ENCODE measurements around the gene CPLANE2. TPM values are rescaled to one million over a fixed set of nuclear protein-coding genes. Genes with fewer than 3 reads are reported as not detected.

Gene CPLANE2
- total RNA-seq, 2 experiments from 2014 or later: 6.4 to 6.8 TPM

- CTCF ChIA-PET: no interaction called here
- H3K27ac Mint-ChIP-seq: no peak overlapping the region
- H3K36me3 Mint-ChIP-seq (ENCODE audit: low read depth): peaks cover 2% of the 10 kb centered on the region
- H3K27me3 Mint-ChIP-seq: peaks cover 6% of the 10 kb centered on the region
- DNase-seq: no peak
- H3K4me1 Mint-ChIP-seq: peaks cover 11% of the 10 kb centered on the region
- H3K9me3 Mint-ChIP-seq: no peaks in the 10 kb centered on the region
- peak overlapping the region; percentile 7 for H3K4me3 Mint-ChIP-seq
- POLR2A ChIA-PET: no interaction called here
Measured at GRCh38 chr1:16208270-16208987, 28.6 kb downstream of the CPLANE2 start.

- H3K9me3 Mint-ChIP-seq: no peaks in the 10 kb centered on the region
- H3K27me3 Mint-ChIP-seq: no peaks in the 10 kb centered on the region
- H3K4me1 Mint-ChIP-seq: peaks cover 11% of the 10 kb centered on the region
- peaks cover 2% of the 10 kb centered on the region for H3K36me3 Mint-ChIP-seq (ENCODE audit: low read depth)
- POLR2A ChIA-PET: interaction anchor here (1.4 kb wide), 1 partner anchor 9 kb away, joined by 8 read pairs; no protein-coding TSS in a partner anchor
- CTCF ChIA-PET: interaction anchor here (0.9 to 2.3 kb wide), 3 partner anchors 9 to 134 kb away, joined by 3 to 11 read pairs (median 4); partner anchors contain the start of gene FAM131C
- no peak for DNase-seq
- peak overlapping the region; percentile 99 for H3K27ac Mint-ChIP-seq
- H3K4me3 Mint-ChIP-seq: peak overlapping the region; percentile 89
Measured at GRCh38 chr1:16207318-16208269, 29.4 kb downstream of the CPLANE2 start.

- ChIA-PET POLR2A (interaction anchor here (1.4 kb wide), 1 partner anchor 10 kb away, joined by 8 read pairs; no protein-coding TSS in a partner anchor), CTCF (interaction anchor here (0.9 to 2.3 kb wide), 3 partner anchors 10 to 134 kb away, joined by 3 to 11 read pairs (median 4); partner anchors contain the start of gene FAM131C)
- DNase-seq: peak; percentile 95
- no peaks in the 10 kb centered on the region for H3K27me3 Mint-ChIP-seq
- H3K4me1 Mint-ChIP-seq: peaks cover 11% of the 10 kb centered on the region
- peak overlapping the region; percentile 99 for H3K27ac Mint-ChIP-seq
- peaks cover 2% of the 10 kb centered on the region for H3K36me3 Mint-ChIP-seq (ENCODE audit: low read depth)
- peak overlapping the region; percentile 89 for H3K4me3 Mint-ChIP-seq
- H3K9me3 Mint-ChIP-seq: no peaks in the 10 kb centered on the region
Measured at GRCh38 chr1:16206547-16207317, 30.3 kb downstream of the CPLANE2 start.

GRCh38 chr1:16205891-16206546 is 31.0 kb downstream of the CPLANE2 start:
- Mint-ChIP-seq H3K36me3 (ENCODE audit: low read depth) (peaks cover 2% of the 10 kb centered on the region), H3K4me3 (peak overlapping the region; percentile 89), H3K27ac (peak overlapping the region; percentile 99), H3K9me3 (no peaks in the 10 kb centered on the region), H3K4me1 (peaks cover 11% of the 10 kb centered on the region), H3K27me3 (no peaks in the 10 kb centered on the region)
- no peak for DNase-seq
- CTCF ChIA-PET: interaction anchor here (2.3 kb wide), 1 partner anchor 11 kb away, joined by 11 read pairs; no protein-coding TSS in a partner anchor
- POLR2A ChIA-PET: interaction anchor here (1.4 kb wide), 1 partner anchor 11 kb away, joined by 8 read pairs; no protein-coding TSS in a partner anchor

GRCh38 chr1:16205334-16205671 is 31.7 kb downstream of the CPLANE2 start:
- ChIA-PET POLR2A (no interaction called here), CTCF (interaction anchor here (1.0 to 1.4 kb wide), 4 partner anchors 12 to 158 kb away, joined by 3 to 7 read pairs (median 6); no protein-coding TSS in a partner anchor)
- Mint-ChIP-seq H3K4me3 (no peak overlapping the region), H3K9me3 (no peaks in the 10 kb centered on the region), H3K27me3 (no peaks in the 10 kb centered on the region), H3K27ac (no peak overlapping the region), H3K36me3 (ENCODE audit: low read depth) (peaks cover 2% of the 10 kb centered on the region), H3K4me1 (peaks cover 11% of the 10 kb centered on the region)
- DNase-seq: no peak

- CTCF ChIA-PET: interaction anchor here (0.5 to 1.4 kb wide), 7 partner anchors 12 to 158 kb away, joined by 3 to 7 read pairs (median 3); no protein-coding TSS in a partner anchor
- H3K36me3 Mint-ChIP-seq (ENCODE audit: low read depth): peaks cover 2% of the 10 kb centered on the region
- POLR2A ChIA-PET: no interaction called here
- peak overlapping the region; percentile 52 for H3K4me3 Mint-ChIP-seq
- H3K27ac Mint-ChIP-seq: peak overlapping the region; percentile 50
- no peaks in the 10 kb centered on the region for H3K9me3 Mint-ChIP-seq
- H3K4me1 Mint-ChIP-seq: peaks cover 11% of the 10 kb centered on the region
- peak; percentile 49 for DNase-seq
- no peaks in the 10 kb centered on the region for H3K27me3 Mint-ChIP-seq
Measured at GRCh38 chr1:16204634-16205333, 32.2 kb downstream of the CPLANE2 start.

GRCh38 chr1:16204216-16204615 is 32.8 kb downstream of the CPLANE2 start:
- peaks cover 2% of the 10 kb centered on the region for H3K36me3 Mint-ChIP-seq (ENCODE audit: low read depth)
- H3K4me1 Mint-ChIP-seq: peaks cover 12% of the 10 kb centered on the region
- POLR2A ChIA-PET: no interaction called here
- no peaks in the 10 kb centered on the region for H3K27me3 Mint-ChIP-seq
- H3K9me3 Mint-ChIP-seq: no peaks in the 10 kb centered on the region
- no peak for DNase-seq
- no peak overlapping the region for H3K4me3 Mint-ChIP-seq
- H3K27ac Mint-ChIP-seq: no peak overlapping the region
- CTCF ChIA-PET: interaction anchor here (0.5 to 1.4 kb wide), 5 partner anchors 12 to 159 kb away, joined by 3 to 7 read pairs (median 3); no protein-coding TSS in a partner anchor

- no peak overlapping the region for H3K27ac Mint-ChIP-seq
- POLR2A ChIA-PET: no interaction called here
Measured at GRCh38 chr1:16203550-16203949, 33.4 kb downstream of the CPLANE2 start.

GRCh38 chr1:16202281-16203210 is 34.4 kb downstream of the CPLANE2 start:
- Mint-ChIP-seq H3K27ac (no peak overlapping the region), H3K27me3 (no peaks in the 10 kb centered on the region), H3K4me1 (peaks cover 16% of the 10 kb centered on the region), H3K4me3 (no peak overlapping the region), H3K9me3 (no peaks in the 10 kb centered on the region), H3K36me3 (ENCODE audit: low read depth) (peaks cover 2% of the 10 kb centered on the region)
- POLR2A ChIA-PET: no interaction called here
- no peak for DNase-seq
- CTCF ChIA-PET: interaction anchor here (0.6 to 1.5 kb wide), 5 partner anchors 9 to 372 kb away, joined by 3 read pairs; no protein-coding TSS in a partner anchor

More at GRCh38 chr1:16203550-16203949, 33.4 kb downstream of the CPLANE2 start:
- H3K9me3 Mint-ChIP-seq: no peaks in the 10 kb centered on the region
- CTCF ChIA-PET: interaction anchor here (0.7 to 1.0 kb wide), 3 partner anchors 13 to 125 kb away, joined by 3 read pairs; no protein-coding TSS in a partner anchor
- no peak for DNase-seq
- H3K27me3 Mint-ChIP-seq: no peaks in the 10 kb centered on the region
- no peak overlapping the region for H3K4me3 Mint-ChIP-seq
- peaks cover 16% of the 10 kb centered on the region for H3K4me1 Mint-ChIP-seq
- peaks cover 2% of the 10 kb centered on the region for H3K36me3 Mint-ChIP-seq (ENCODE audit: low read depth)

- Mint-ChIP-seq H3K36me3 (ENCODE audit: low read depth) (peaks cover 2% of the 10 kb centered on the region), H3K4me1 (peaks cover 7% of the 10 kb centered on the region), H3K4me3 (no peak overlapping the region), H3K9me3 (no peaks in the 10 kb centered on the region), H3K27ac (peak overlapping the region; percentile 46), H3K27me3 (no peaks in the 10 kb centered on the region)
- ChIA-PET CTCF (interaction anchor here (1.3 to 2.2 kb wide), 3 partner anchors 65 to 126 kb away, joined by 3 to 9 read pairs (median 3); no protein-coding TSS in a partner anchor), POLR2A (no interaction called here)
- no peak for DNase-seq
Measured at GRCh38 chr1:16199700-16200099, 37.3 kb downstream of the CPLANE2 start.
